Neural progenitor cell (in vitro differentiated cells): ENCODE measurements around the gene RPLP1. TPM values are rescaled to one million over a fixed set of nuclear protein-coding genes. Genes with fewer than 3 reads are reported as not detected.

Experiments used
- DNase-seq: peaks from one replicate; pipeline ENCODE4 v3.0.0-alpha.2; 2016; ENCODE audit warnings: low spot score
- H2AFZ ChIP-seq: fragments of 200-600 bp; sonication (generic); replicated peaks from 2 replicates; pipeline ENCODE4 v1.6.1; 2016; ENCODE audit warnings: antibody characterized with exemption
- H3F3A ChIP-seq: fragments of 200-600 bp; sonication (generic); 2 replicates; pipeline ENCODE4 v1.6.1; 2016; ENCODE audit warnings: antibody characterized with exemption, low read depth
- H3K27ac ChIP-seq: fragments of 200-600 bp; sonication (generic); 2 replicates; pipeline ENCODE4 v1.5.1; 2016; ENCODE audit warnings: mild to moderate bottlenecking
- H3K27me3 ChIP-seq: fragments of 200-600 bp; sonication (generic); 2 replicates; pipeline ENCODE4 v1.6.1; 2016; ENCODE audit warnings: mild to moderate bottlenecking, moderate library complexity
- H3K36me3 ChIP-seq: fragments of 200-600 bp; sonication (generic); 2 replicates; pipeline ENCODE4 v1.5.1; 2016
- H3K4me1 ChIP-seq: fragments of 200-600 bp; sonication (generic); 2 replicates; pipeline ENCODE4 v1.6.1; 2016; ENCODE audit warnings: mixed run types
- H3K4me2 ChIP-seq: fragments of 200-600 bp; sonication (generic); 2 replicates; pipeline ENCODE4 v1.6.1; 2016
- H3K4me3 ChIP-seq: fragments of 200-600 bp; sonication (generic); 2 replicates; pipeline ENCODE4 v1.5.1; 2016
- H3K79me2 ChIP-seq: fragments of 200-600 bp; sonication (generic); 2 replicates; pipeline ENCODE4 v1.6.1; 2016; ENCODE audit warnings: low read depth
- H3K9ac ChIP-seq: fragments of 200-600 bp; sonication (generic); 2 replicates; pipeline ENCODE4 v1.6.1; 2016
- H3K9me3 ChIP-seq: fragments of 200-600 bp; sonication (generic); 2 replicates; pipeline ENCODE4 v1.5.1; 2016; ENCODE audit warnings: low read depth
- H4K20me1 ChIP-seq: fragments of 200-600 bp; sonication (generic); 2 replicates; pipeline ENCODE4 v1.6.1; 2016; ENCODE audit warnings: low read depth
- H3K27ac Mint-ChIP-seq: 3 replicates; pipeline ENCODE4 v1.8.0; 2021; ENCODE audit warnings: mixed read lengths
- H3K27me3 Mint-ChIP-seq: 2 replicates; pipeline ENCODE4 v1.8.0; 2022; ENCODE audit warnings: low read depth, mild to moderate bottlenecking, inconsistent platforms, moderate library complexity, mixed read lengths; ENCODE audit not compliant: insufficient read depth
- H3K36me3 Mint-ChIP-seq: 3 replicates; pipeline ENCODE4 v1.8.0; 2021; ENCODE audit warnings: mixed read lengths
- H3K4me1 Mint-ChIP-seq: 3 replicates; pipeline ENCODE4 v1.8.0; 2021; ENCODE audit warnings: mixed read lengths
- H3K4me3 Mint-ChIP-seq: 3 replicates; pipeline ENCODE4 v1.8.0; 2021; ENCODE audit warnings: mild to moderate bottlenecking, moderate library complexity, mixed read lengths
- H3K9me3 Mint-ChIP-seq: 3 replicates; pipeline ENCODE4 v1.8.0; 2020; ENCODE audit warnings: mixed read lengths
- EZH2 ChIP-seq: fragments of 200-600 bp; sonication (generic); IDR thresholded peaks from 2 replicates; pipeline ENCODE4 v1.6.1; 2017; ENCODE audit warnings: antibody characterized with exemption, mild to moderate bottlenecking, moderate library complexity
- EZH2phosphoT487 ChIP-seq: fragments of 200-600 bp; sonication (generic); IDR thresholded peaks from 2 replicates; pipeline ENCODE4 v1.6.1; 2017; ENCODE audit warnings: antibody characterized with exemption
- total RNA-seq: library from RNA; depleted of rRNA; stranded (reverse); fragments of >200 nt; gene quantifications from 2 replicates; pipeline ENCODE4 v1.2.3, GENCODE V29; 2015; ENCODE audit warnings: low replicate concordance
- TF ChIP-seq, protein P1 (sequence below): fragments of 200-600 bp; sonication (generic); IDR thresholded peaks from 2 replicates; pipeline ENCODE4 v1.5.1; 2017; ENCODE audit warnings: antibody characterized with exemption, mild to moderate bottlenecking

Gene RPLP1
- total RNA-seq, 1 donor from 2014 or later, result 109 TPM

DNA sequence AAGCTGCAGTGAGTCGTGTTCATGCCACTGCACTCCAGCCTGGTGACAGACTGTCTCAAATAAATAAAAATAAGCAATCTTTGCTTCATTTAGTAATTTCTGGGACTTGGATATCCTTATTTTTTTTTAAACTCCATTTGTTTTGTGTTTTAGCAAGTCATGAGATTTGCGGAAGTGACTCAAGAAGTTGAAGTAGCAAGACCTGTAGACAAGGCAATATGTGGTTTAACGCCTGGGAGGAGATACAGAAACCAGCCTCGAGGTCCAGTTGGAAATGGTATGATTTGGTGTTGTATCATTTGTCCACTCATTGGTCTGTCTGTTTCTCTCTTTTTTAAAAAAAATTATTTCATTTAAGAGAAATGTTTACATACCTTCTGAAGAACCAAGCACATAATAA lies 16.6 kb upstream of the RPLP1 start:
- H3K27me3 ChIP-seq, result no peaks in the 10 kb centered on the region
- H3K4me2 ChIP-seq, result no peak overlapping the region
- H4K20me1 ChIP-seq, result peaks cover 27% of the 10 kb centered on the region
- peaks cover 37% of the 10 kb centered on the region for H3K36me3 Mint-ChIP-seq
- no peak overlapping the region for H3K4me3 Mint-ChIP-seq
- no peaks in the 10 kb centered on the region for H3K4me1 ChIP-seq
- no peak overlapping the region for H3K27ac Mint-ChIP-seq
- H3K36me3 ChIP-seq, result peaks cover 49% of the 10 kb centered on the region
- H3K9ac ChIP-seq, result no peak overlapping the region
- H3K79me2 ChIP-seq, result peaks cover 5% of the 10 kb centered on the region
- peaks cover 13% of the 10 kb centered on the region for H3F3A ChIP-seq
- no peak for DNase-seq
- no peak for TF ChIP-seq EZH2phosphoT487
- TF ChIP-seq EZH2, result no peak
- TF ChIP-seq, protein P1, sequence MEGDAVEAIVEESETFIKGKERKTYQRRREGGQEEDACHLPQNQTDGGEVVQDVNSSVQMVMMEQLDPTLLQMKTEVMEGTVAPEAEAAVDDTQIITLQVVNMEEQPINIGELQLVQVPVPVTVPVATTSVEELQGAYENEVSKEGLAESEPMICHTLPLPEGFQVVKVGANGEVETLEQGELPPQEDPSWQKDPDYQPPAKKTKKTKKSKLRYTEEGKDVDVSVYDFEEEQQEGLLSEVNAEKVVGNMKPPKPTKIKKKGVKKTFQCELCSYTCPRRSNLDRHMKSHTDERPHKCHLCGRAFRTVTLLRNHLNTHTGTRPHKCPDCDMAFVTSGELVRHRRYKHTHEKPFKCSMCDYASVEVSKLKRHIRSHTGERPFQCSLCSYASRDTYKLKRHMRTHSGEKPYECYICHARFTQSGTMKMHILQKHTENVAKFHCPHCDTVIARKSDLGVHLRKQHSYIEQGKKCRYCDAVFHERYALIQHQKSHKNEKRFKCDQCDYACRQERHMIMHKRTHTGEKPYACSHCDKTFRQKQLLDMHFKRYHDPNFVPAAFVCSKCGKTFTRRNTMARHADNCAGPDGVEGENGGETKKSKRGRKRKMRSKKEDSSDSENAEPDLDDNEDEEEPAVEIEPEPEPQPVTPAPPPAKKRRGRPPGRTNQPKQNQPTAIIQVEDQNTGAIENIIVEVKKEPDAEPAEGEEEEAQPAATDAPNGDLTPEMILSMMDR, result no peak
- no peak overlapping the region for H3K4me3 ChIP-seq
- no peaks in the 10 kb centered on the region for H3K4me1 Mint-ChIP-seq
- H3K9me3 ChIP-seq, result no peaks in the 10 kb centered on the region
- no peak overlapping the region for H2AFZ ChIP-seq
- no peak overlapping the region for H3K27ac ChIP-seq
- no peaks in the 10 kb centered on the region for H3K9me3 Mint-ChIP-seq
- H3K27me3 Mint-ChIP-seq, result no peaks in the 10 kb centered on the region

DNA sequence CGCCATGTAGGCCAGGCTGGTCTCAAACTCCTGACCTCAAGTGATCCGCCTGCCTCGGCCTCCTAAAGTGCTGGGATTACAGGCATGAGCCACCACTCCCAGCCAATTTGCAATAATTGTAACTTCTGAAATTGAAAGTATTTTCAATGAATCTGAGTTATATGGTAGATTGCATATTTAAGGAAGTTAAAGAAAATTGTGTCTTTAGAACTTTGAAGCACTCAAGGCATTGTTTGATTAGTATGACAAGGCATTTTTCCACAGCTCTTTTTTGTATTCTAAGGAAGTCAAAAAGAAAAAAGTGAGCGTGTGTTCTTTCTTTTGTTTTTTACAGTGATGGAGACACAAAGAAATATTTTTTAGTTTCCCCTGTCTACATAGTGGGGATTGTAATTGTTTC lies 15.7 kb upstream of the RPLP1 start:
- H3K9me3 ChIP-seq, result no peaks in the 10 kb centered on the region
- TF ChIP-seq EZH2, result no peak
- TF ChIP-seq, protein P1, result no peak
- Mint-ChIP-seq H3K4me1 (no peaks in the 10 kb centered on the region), H3K27ac (no peak overlapping the region), H3K36me3 (peaks cover 31% of the 10 kb centered on the region), H3K4me3 (no peak overlapping the region), H3K9me3 (no peaks in the 10 kb centered on the region), H3K27me3 (no peaks in the 10 kb centered on the region)
- H4K20me1 ChIP-seq, result peaks cover 20% of the 10 kb centered on the region
- H3K27ac ChIP-seq, result no peak overlapping the region
- no peaks in the 10 kb centered on the region for H3K4me1 ChIP-seq
- no peak overlapping the region for H3K9ac ChIP-seq
- H3K4me2 ChIP-seq, result no peak overlapping the region
- H3K79me2 ChIP-seq, result peaks cover 5% of the 10 kb centered on the region
- no peak overlapping the region for H3K4me3 ChIP-seq
- no peak overlapping the region for H2AFZ ChIP-seq
- H3K36me3 ChIP-seq, result peaks cover 55% of the 10 kb centered on the region
- no peak for DNase-seq
- H3F3A ChIP-seq, result peaks cover 13% of the 10 kb centered on the region
- H3K27me3 ChIP-seq, result no peaks in the 10 kb centered on the region

DNA sequence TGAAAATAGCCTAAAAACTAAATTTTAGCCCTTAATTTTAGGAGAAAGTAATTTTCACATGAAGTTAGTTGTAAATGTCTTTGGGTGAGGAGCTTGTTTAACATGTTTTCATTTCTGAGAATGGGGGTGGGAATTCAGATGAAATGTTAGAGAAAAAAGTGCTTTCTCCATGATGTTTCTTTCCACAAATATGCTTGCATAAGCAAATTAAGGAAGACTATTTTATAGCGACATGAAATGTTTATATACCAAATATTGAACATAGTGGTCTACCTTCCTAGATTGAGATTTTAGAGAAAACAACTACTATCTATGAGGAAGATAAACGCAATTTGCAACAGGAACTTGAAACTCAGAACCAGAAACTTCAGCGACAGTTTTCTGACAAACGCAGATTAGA lies 13.0 kb upstream of the RPLP1 start:
- H3K36me3 Mint-ChIP-seq, result peaks cover 25% of the 10 kb centered on the region

More for the DNA sequence above, 13.0 kb upstream of the RPLP1 start:
- Histone ChIP-seq H3K4me1 (no peaks in the 10 kb centered on the region), H3K9ac (no peak overlapping the region), H3K4me2 (no peak overlapping the region), H2AFZ (no peak overlapping the region), H3K27me3 (no peaks in the 10 kb centered on the region), H3K27ac (no peak overlapping the region), H3K36me3 (peaks cover 61% of the 10 kb centered on the region), H3K9me3 (no peaks in the 10 kb centered on the region), H4K20me1 (peaks cover under 1% of the 10 kb centered on the region), H3F3A (peaks cover 13% of the 10 kb centered on the region), H3K4me3 (no peak overlapping the region), H3K79me2 (no peaks in the 10 kb centered on the region)
- no peaks in the 10 kb centered on the region for H3K4me1 Mint-ChIP-seq
- no peak overlapping the region for H3K4me3 Mint-ChIP-seq
- H3K27ac Mint-ChIP-seq, result no peak overlapping the region
- no peaks in the 10 kb centered on the region for H3K27me3 Mint-ChIP-seq
- no peak for DNase-seq
- no peaks in the 10 kb centered on the region for H3K9me3 Mint-ChIP-seq
- TF ChIP-seq, protein P1, result no peak
- TF ChIP-seq EZH2, result no peak
- no peak for TF ChIP-seq EZH2phosphoT487
